ENCODE results near the gene SLC49A4.

SLC49A4 gene

GRCh38 chr3:122912772-122913538 lies 118.1 kb downstream of the SLC49A4 start:
- no peak for DNase-seq

- DNase-seq, result no peak
Observed at GRCh38 chr3:122913539-122914100, 118.8 kb downstream of the SLC49A4 start.

- DNase-seq, result no peak
Observed at GRCh38 chr3:122915300-122916055, 120.6 kb downstream of the SLC49A4 start.

- DNase-seq, result no peak
Observed at GRCh38 chr3:122916084-122916483, 121.2 kb downstream of the SLC49A4 start.

GRCh38 chr3:122916580-122916979 lies 121.7 kb downstream of the SLC49A4 start:
- DNase-seq, result no peak

- no peak for DNase-seq
Observed at GRCh38 chr3:122917412-122917811, 122.5 kb downstream of the SLC49A4 start.

- no peak for DNase-seq
Observed at GRCh38 chr3:122918576-122919290, 123.9 kb downstream of the SLC49A4 start.

- DNase-seq, result no peak
Observed at GRCh38 chr3:122919291-122919610, 124.4 kb downstream of the SLC49A4 start.

- no peak for DNase-seq
Observed at GRCh38 chr3:122920986-122921385, 126.1 kb downstream of the SLC49A4 start.

- DNase-seq, result peak; percentile 27 to 30
Observed at GRCh38 chr3:122921791-122922651, 127.2 kb downstream of the SLC49A4 start.

GRCh38 chr3:122923611-122924010 lies 128.7 kb downstream of the SLC49A4 start:
- no peak for DNase-seq

- no peak for DNase-seq
Observed at GRCh38 chr3:122924056-122924455, 129.2 kb downstream of the SLC49A4 start.

- DNase-seq, result no peak
Observed at GRCh38 chr3:122925756-122926155, 130.9 kb downstream of the SLC49A4 start.

- no peak for DNase-seq
Observed at GRCh38 chr3:122926322-122926721, 131.5 kb downstream of the SLC49A4 start.

GRCh38 chr3:122926811-122927210 lies 131.9 kb downstream of the SLC49A4 start:
- DNase-seq, result no peak

GRCh38 chr3:122927726-122928125 lies 132.9 kb downstream of the SLC49A4 start:
- DNase-seq, result no peak

- no peak for DNase-seq
Observed at GRCh38 chr3:122928396-122929187, 133.7 kb downstream of the SLC49A4 start.

- no peak for DNase-seq
Observed at GRCh38 chr3:122929188-122930062, 134.6 kb downstream of the SLC49A4 start.

- DNase-seq, result no peak
Observed at GRCh38 chr3:122930063-122930997, 135.5 kb downstream of the SLC49A4 start.

All from stimulated activated CD4-positive, alpha-beta T cell treated with anti-CD3 and anti-CD28 coated beads, Interleukin-2, amount 100 ng/mL, for 48 hours (primary cell).